Colonic mucosa (tissue), 4 donors: ENCODE results near the gene CD7. TPM values are rescaled to one million over a fixed set of nuclear protein-coding genes. Genes with fewer than 3 reads are reported as not detected.

ENCODE experiments used
- DNase-seq: peaks from one replicate; pipeline ENCODE4 v3.0.0-alpha.2; 2020
- H3K27ac ChIP-seq: fragments of 200-600 bp; one replicate; pipeline ENCODE4 v1.8.0; 2021
- H3K27me3 ChIP-seq: fragments of 200-600 bp; one replicate; pipeline ENCODE4 v1.8.0; 2021
- H3K36me3 ChIP-seq: fragments of 200-600 bp; one replicate; pipeline ENCODE4 v1.8.0; 2021
- H3K4me1 ChIP-seq: fragments of 200-600 bp; one replicate; pipeline ENCODE4 v1.8.0; 2021; ENCODE audit warnings: mild to moderate bottlenecking
- H3K4me3 ChIP-seq: fragments of 200-600 bp; one replicate; pipeline ENCODE4 v1.8.0; 2021
- H3K9ac ChIP-seq, 2 donors: one replicate each; pipeline ENCODE4 v1.7.0; 2013; ENCODE audit warnings: control low read depth in 2 of 2, low read depth in 2 of 2, low read length in 2 of 2
- H3K9me3 ChIP-seq: fragments of 200-600 bp; one replicate; pipeline ENCODE4 v1.8.0; 2021
- intact Hi-C: fragments of 100-400 bp; cut with DNase I; formaldehyde crosslinking; loops from one replicate; pipeline ENCODE4 v1.14.1; 2022
- total RNA-seq, 2 donors: library from RNA; stranded (reverse); fragmentation: NEBNext Ultra II Directional in 1 of 2; extraction: Animal tissue kit (Norgen Biotek cat#: 25700) in 1 of 2; gene quantifications; one replicate each; pipeline ENCODE4 v1.2.1, GENCODE V29; 2021
- TF ChIP-seq, protein P1 (sequence below): fragments of 200-600 bp; IDR thresholded peaks from one replicate; pipeline ENCODE4 v1.8.0; 2022; ENCODE audit warnings: antibody characterized with exemption, mild to moderate bottlenecking
- donor health status: healthy.
- donor health status: DM: no; HTN: no; CAD: no.
- donor health status: DM: no; HTN: no; CAD: no.

Gene CD7
- total RNA-seq, 2 donors from 2014 or later = 4.2 to 5.0 TPM

DNA sequence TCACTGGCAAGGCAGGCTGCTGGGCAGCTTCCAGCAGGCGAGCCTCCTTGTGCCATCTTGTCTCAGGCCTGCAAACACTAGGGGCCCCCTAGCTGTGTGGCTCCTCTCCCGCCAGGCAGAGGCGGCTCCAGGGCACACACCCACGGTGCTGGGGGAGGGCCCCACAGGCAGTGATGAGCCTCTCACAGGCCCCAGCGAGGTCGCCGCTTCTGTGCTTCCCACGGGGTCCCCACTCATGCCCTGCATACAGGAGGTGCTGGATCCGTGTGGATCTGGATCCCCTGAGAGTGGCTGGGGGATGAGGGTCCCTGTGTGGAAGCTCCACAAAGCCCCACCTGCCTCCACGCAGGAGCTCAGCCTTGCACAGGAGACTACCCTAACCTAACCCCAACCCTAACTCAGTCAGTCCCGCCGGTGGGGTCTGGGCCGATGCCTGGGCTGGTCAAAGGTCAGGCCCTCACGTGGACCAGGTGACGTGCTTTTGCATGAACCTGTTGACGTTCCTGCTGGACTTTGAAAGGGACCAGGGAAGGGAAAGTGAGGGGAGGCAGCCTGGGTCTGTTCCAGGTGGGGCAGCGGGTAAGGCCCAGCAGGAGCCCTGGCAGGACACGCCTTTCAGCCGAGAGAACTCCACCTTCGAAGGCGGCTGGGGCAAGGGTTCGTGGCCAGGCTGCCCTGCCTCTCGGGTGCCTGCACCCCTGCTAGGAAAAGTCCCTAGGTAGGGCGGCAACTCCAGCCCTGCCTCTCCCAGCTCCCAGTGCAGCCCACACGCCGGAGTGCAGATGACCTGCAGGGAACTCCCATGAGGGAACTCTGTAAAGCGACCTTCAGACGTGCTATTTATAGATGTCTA, 11.0 kb upstream of the CD7 start:
- TF ChIP-seq, protein P1, sequence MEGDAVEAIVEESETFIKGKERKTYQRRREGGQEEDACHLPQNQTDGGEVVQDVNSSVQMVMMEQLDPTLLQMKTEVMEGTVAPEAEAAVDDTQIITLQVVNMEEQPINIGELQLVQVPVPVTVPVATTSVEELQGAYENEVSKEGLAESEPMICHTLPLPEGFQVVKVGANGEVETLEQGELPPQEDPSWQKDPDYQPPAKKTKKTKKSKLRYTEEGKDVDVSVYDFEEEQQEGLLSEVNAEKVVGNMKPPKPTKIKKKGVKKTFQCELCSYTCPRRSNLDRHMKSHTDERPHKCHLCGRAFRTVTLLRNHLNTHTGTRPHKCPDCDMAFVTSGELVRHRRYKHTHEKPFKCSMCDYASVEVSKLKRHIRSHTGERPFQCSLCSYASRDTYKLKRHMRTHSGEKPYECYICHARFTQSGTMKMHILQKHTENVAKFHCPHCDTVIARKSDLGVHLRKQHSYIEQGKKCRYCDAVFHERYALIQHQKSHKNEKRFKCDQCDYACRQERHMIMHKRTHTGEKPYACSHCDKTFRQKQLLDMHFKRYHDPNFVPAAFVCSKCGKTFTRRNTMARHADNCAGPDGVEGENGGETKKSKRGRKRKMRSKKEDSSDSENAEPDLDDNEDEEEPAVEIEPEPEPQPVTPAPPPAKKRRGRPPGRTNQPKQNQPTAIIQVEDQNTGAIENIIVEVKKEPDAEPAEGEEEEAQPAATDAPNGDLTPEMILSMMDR = no peak
- no peak overlapping the region for H3K4me3 ChIP-seq
- peaks cover 30% of the 10 kb centered on the region for H3K4me1 ChIP-seq

DNA sequence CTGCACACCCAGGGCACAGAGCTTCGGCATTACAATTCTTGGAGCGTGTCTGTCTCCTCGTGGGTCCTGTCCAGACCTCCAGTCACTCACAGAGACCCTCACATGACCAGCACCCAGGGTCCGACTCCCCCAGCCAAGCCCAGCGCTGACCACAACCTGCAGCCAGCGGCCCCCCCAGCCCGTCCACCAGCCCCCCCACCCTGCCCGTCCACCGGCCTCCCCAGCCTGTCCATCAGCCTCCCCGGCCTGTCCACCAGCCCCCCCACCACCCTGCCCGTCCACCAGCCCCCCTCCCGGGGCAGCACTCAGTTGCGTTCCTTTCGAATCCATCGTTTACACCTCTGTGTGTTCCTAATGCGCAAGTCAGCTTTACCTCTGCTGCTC, 10.3 kb upstream of the CD7 start:
- no peaks in the 10 kb centered on the region for H3K36me3 ChIP-seq
- H3K27ac ChIP-seq = no peak overlapping the region
- no peak overlapping the region for H3K4me3 ChIP-seq
- no peak for DNase-seq
- intact Hi-C loops = loop anchor here (10.0 kb wide), 1 partner anchor 293 kb away; the partner anchor contains the start of genes DCXR and RAC3
- TF ChIP-seq, protein P1 = no peak
- H3K9ac ChIP-seq = peak overlapping the region in 1 of 2 donors; percentile 38
- peaks cover 25% of the 10 kb centered on the region for H3K4me1 ChIP-seq
- peaks cover 16% of the 10 kb centered on the region for H3K27me3 ChIP-seq
- no peaks in the 10 kb centered on the region for H3K9me3 ChIP-seq

More for the DNA sequence above, 11.0 kb upstream of the CD7 start:
- intact Hi-C loops = loop anchor here (10.0 kb wide), 1 partner anchor 294 kb away; the partner anchor contains the start of genes DCXR and RAC3
- Histone ChIP-seq H3K27ac (peak overlapping the region; percentile 56), H3K9me3 (no peaks in the 10 kb centered on the region), H3K9ac (peak overlapping the region; percentile 15 to 38), H3K36me3 (no peaks in the 10 kb centered on the region), H3K27me3 (peaks cover 16% of the 10 kb centered on the region)
- peak; percentile 85 for DNase-seq

DNA sequence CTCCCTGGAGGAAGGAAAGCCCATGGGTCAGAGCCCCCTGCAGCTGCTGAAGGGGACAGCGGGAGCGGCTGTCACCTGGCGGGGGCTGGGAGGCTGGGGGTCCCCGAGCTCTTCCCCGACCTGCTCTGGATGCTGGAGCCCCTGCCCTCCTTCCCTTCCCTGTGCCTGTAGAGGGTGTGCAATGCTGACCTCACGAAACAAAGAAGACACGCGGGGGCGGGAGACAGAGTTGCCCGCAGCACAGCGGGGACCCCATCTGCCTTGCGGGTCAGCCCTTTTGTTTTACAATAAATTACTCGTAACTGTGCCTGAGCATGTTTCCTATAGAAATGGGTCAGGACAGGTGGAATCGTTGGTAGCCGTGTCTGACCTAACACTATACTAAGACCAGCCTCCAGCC, 9.9 kb upstream of the CD7 start:
- H3K4me3 ChIP-seq = no peak overlapping the region
- no peak overlapping the region for H3K9ac ChIP-seq
- TF ChIP-seq, protein P1 = no peak
- no peaks in the 10 kb centered on the region for H3K9me3 ChIP-seq
- intact Hi-C loops = loop anchor here (10.0 kb wide), 1 partner anchor 292 kb away; the partner anchor contains the start of genes DCXR and RAC3
- H3K27ac ChIP-seq = no peak overlapping the region
- H3K36me3 ChIP-seq = no peaks in the 10 kb centered on the region
- peaks cover 20% of the 10 kb centered on the region for H3K4me1 ChIP-seq
- H3K27me3 ChIP-seq = peaks cover 16% of the 10 kb centered on the region
- no peak for DNase-seq

DNA sequence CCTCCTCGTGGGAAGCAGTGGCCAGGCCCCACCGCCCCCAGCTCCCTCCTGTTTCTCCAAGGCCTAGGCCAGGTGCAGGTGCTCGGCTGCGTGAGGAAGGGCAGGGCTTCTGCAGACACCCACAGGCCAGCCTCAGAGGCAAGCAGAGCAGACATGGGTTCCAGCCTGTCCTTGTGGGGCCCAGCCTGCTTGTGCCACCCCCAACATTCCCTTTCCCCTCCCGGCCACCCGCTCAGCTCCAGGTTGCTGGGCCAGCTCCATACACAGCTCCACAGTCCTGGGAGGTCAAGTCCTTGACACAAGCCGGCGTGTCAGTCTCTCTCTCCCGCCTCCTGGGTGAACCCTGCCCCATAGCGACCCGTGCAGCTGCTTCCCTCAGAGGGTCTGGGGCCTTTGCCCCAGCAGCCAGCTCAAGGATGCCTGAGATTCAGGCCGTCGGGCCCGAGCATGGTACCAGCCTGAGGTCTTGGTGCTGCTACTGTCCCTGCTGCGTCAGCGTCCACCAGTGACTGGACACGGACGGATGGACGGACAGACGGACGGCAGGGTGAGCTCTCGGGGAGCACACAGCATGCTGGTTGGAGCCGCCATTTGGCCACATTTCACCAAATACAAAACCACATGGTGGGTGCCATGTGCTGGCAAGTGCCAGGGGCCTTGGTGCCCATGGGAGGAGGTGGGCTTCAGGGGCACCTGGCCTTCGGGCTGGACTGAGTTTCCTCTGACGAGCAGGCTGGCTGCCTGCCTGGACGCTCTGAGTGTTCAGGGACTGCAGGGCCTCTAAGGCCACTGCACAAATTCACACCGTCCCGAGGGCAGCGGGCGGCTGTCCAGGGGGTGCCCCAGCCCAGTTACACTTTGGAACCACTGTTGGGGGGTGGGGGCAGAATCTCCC, 8.1 kb upstream of the CD7 start:
- DNase-seq = no peak
- H3K36me3 ChIP-seq = no peaks in the 10 kb centered on the region
- peaks cover 2% of the 10 kb centered on the region for H3K27me3 ChIP-seq
- intact Hi-C loops = loop anchor here (10.0 kb wide), 1 partner anchor 291 kb away; the partner anchor contains the start of genes DCXR and RAC3
- H3K4me3 ChIP-seq = no peak overlapping the region
- H3K9ac ChIP-seq = no peak overlapping the region
- TF ChIP-seq, protein P1 = no peak
- no peaks in the 10 kb centered on the region for H3K9me3 ChIP-seq
- no peak overlapping the region for H3K27ac ChIP-seq
- peaks cover 15% of the 10 kb centered on the region for H3K4me1 ChIP-seq
